Measurements from ENCODE around the gene GCNT2. TPM values are rescaled to one million over a fixed set of nuclear protein-coding genes. Genes with fewer than 3 reads are reported as not detected.

GCNT2 gene
- total and polyA plus RNA-seq, 2 of the 8 experiments (the other 6 are each of a cell fraction or from before 2014, with no cell fraction given), result 19.3 to 52.5 TPM

GRCh38 chr6:10534419-10534762 lies 13.2 kb downstream of the GCNT2 start:
- Histone ChIP-seq H2BK15ac (ENCODE audit: low read length) (0 out of 2 replicates have a peak overlapping the region, but pooled peaks have one; percentile 10), H3K23ac (ENCODE audit: insufficient read length) (no peak overlapping the region), H3K36me3 (ENCODE audit: control insufficient read depth in 2 of 4, insufficient read depth in 4 of 4, low read length in 3 of 4) (no peaks in the 10 kb centered on the region), H4K5ac (ENCODE audit: insufficient read length, low read depth, low read length) (no peak overlapping the region), H2AFZ (ENCODE audit: low read length) (no peak overlapping the region), H4K20me1 (replicated peaks in 1 of 2; ENCODE audit: control insufficient read depth in 1 of 2, insufficient read depth in 2 of 2, low read length in 2 of 2) (no peaks in the 10 kb centered on the region), H3K4me3 (ENCODE audit: extremely low read depth in 1 of 4, insufficient read depth in 2 of 4, low read depth in 3 of 4, low read length in 4 of 4) (no peak overlapping the region), H2BK5ac (ENCODE audit: low read depth, low read length) (no peak overlapping the region), H3K4me2 (ENCODE audit: insufficient read depth in 1 of 2, low read depth in 2 of 2, low read length in 2 of 2) (no peak overlapping the region), H3K27me3 (replicated peaks in 1 of 4; ENCODE audit: control insufficient read depth in 3 of 4, extremely low read depth in 1 of 4, insufficient read depth in 3 of 4, low read length in 3 of 4) (no peaks in the 10 kb centered on the region), H3K79me1 (ENCODE audit: low read depth, low read length) (no peaks in the 10 kb centered on the region), H3K18ac (ENCODE audit: extremely low read depth, low read length) (no peak overlapping the region), H3K23me2 (ENCODE audit: low read depth, low read length) (no peaks in the 10 kb centered on the region), H2BK12ac (ENCODE audit: low read depth, low read length) (no peak overlapping the region), H3K14ac (ENCODE audit: insufficient read length) (no peak overlapping the region), H2BK20ac (ENCODE audit: low read length) (no peak overlapping the region), H3K9ac (replicated peaks in 1 of 4; ENCODE audit: extremely low read depth in 1 of 4, low read depth in 3 of 4, low read length in 3 of 4) (no peak overlapping the region), H3K56ac (replicated peaks; ENCODE audit: insufficient read length, low read depth, low read length) (no peak overlapping the region), H4K91ac (replicated peaks; ENCODE audit: insufficient read length, low read length) (no peak overlapping the region), H3K4ac (replicated peaks; ENCODE audit: insufficient read length, low read depth, low read length) (no peak overlapping the region), H3K79me2 (ENCODE audit: control insufficient read depth in 1 of 2, insufficient read depth in 2 of 2, low read length in 2 of 2) (no peaks in the 10 kb centered on the region), H4K8ac (ENCODE audit: extremely low read depth, insufficient read depth, low read length) (no peak overlapping the region), H3K4me1 (replicated peaks in 1 of 4; ENCODE audit: control insufficient read depth in 3 of 4, insufficient read depth in 4 of 4, low read length in 3 of 4) (no peaks in the 10 kb centered on the region; a peak in 1 of 7 replicates), H2BK120ac (replicated peaks; ENCODE audit: low read depth, low read length) (no peak overlapping the region), H3K9me3 (ENCODE audit: insufficient read depth in 2 of 2, low read depth in 1 of 2, low read length in 1 of 2) (no peaks in the 10 kb centered on the region), H3K27ac (ENCODE audit: low read depth, low read length) (no peak overlapping the region), H2AK5ac (ENCODE audit: low read depth, low read length) (no peak overlapping the region)
- POLR2A ChIA-PET (ENCODE audit: partially characterized antibody), result no interaction called here
- 82% methylated on average over 4 of the region's 4 CpGs; no CpG with 5 or more reads in 1 of the 2 experiments for WGBS, 2 experiments (ENCODE audit: extremely low coverage in 1 of 2, insufficient coverage in 1 of 2, insufficient read length in 1 of 2, insufficient replicate concordance in 2 of 2, low coverage in 1 of 2, low lambda C conversion rate in 2 of 2, missing lambda C conversion rate in 1 of 2)
- DNase-seq (ENCODE audit: low read depth in 1 of 2, low spot score in 2 of 2) (no peak), FAIRE-seq (no peak)
- CTCF ChIA-PET (ENCODE audit: partially characterized antibody), result interaction anchor here (0.7 kb wide), 1 partner anchor 12 kb away, joined by 3 read pairs; no protein-coding TSS in a partner anchor
- TF ChIP-seq CTBP2 (IDR thresholded peaks at IDR 0.05; ENCODE audit: borderline replicate concordance, insufficient read depth, insufficient read length, low read length), result no peak
